H7 (cell line): ENCODE data around the gene FAM76A. TPM values are rescaled to one million over a fixed set of nuclear protein-coding genes. Genes with fewer than 3 reads are reported as not detected.

ENCODE experiments used
- DNase-seq: peaks from one replicate; pipeline ENCODE4 v3.0.0; 2012
- H3K27me3 ChIP-seq: 2 replicates; pipeline ENCODE4 v1.6.0; 2011; ENCODE audit warnings: mild to moderate bottlenecking, low read length; ENCODE audit not compliant: control insufficient read depth, insufficient read depth
- H3K36me3 ChIP-seq: replicated peaks from 2 replicates; pipeline ENCODE4 v1.5.1; 2011; ENCODE audit warnings: low read length; ENCODE audit not compliant: control insufficient read depth, insufficient read depth
- H3K4me3 ChIP-seq: 2 replicates; pipeline ENCODE4 v1.5.1; 2011; ENCODE audit warnings: low read depth, mild to moderate bottlenecking, control low read depth, low read length, moderate library complexity; ENCODE audit not compliant: insufficient read depth
- total RNA-seq: library from RNA; depleted of rRNA; stranded (reverse); fragments of >200 nt; shearing (Covaris generic); gene quantifications from 2 replicates; pipeline ENCODE4 v1.2.3, GENCODE V29; 2014

FAM76A gene
- total RNA-seq, 1 experiment from 2014 or later = 14.7 TPM

- no peak for DNase-seq
- Histone ChIP-seq H3K36me3 (no peaks in the 10 kb centered on the region), H3K4me3 (no peak overlapping the region), H3K27me3 (no peaks in the 10 kb centered on the region)
Measured at GRCh38 chr1:27710574-27710973, 15.2 kb upstream of the FAM76A start.

GRCh38 chr1:27713139-27713725 is 12.5 kb upstream of the FAM76A start:
- no peaks in the 10 kb centered on the region for H3K36me3 ChIP-seq
- DNase-seq = no peak
- no peak overlapping the region for H3K4me3 ChIP-seq
- H3K27me3 ChIP-seq = no peaks in the 10 kb centered on the region

- no peak for DNase-seq
- Histone ChIP-seq H3K36me3 (no peaks in the 10 kb centered on the region), H3K27me3 (no peaks in the 10 kb centered on the region), H3K4me3 (no peak overlapping the region)
Measured at GRCh38 chr1:27713869-27714513, 11.8 kb upstream of the FAM76A start.

- no peak overlapping the region for H3K4me3 ChIP-seq
- DNase-seq = no peak
- H3K36me3 ChIP-seq = no peaks in the 10 kb centered on the region
- H3K27me3 ChIP-seq = no peaks in the 10 kb centered on the region
Measured at GRCh38 chr1:27716262-27716895, 9.4 kb upstream of the FAM76A start.

GRCh38 chr1:27719286-27720251 is 6.2 kb upstream of the FAM76A start:
- no peak for DNase-seq
- Histone ChIP-seq H3K4me3 (no peak overlapping the region), H3K36me3 (no peaks in the 10 kb centered on the region), H3K27me3 (no peaks in the 10 kb centered on the region)

GRCh38 chr1:27724961-27725373 is 794 bp upstream of the FAM76A start:
- H3K27me3 ChIP-seq = peaks cover 3% of the 10 kb centered on the region
- H3K36me3 ChIP-seq = no peaks in the 10 kb centered on the region
- H3K4me3 ChIP-seq = peak overlapping the region; percentile 23
- DNase-seq = peak; percentile 65

GRCh38 chr1:27726173-27727044 is 648 bp downstream of the FAM76A start:
- Histone ChIP-seq H3K36me3 (no peaks in the 10 kb centered on the region), H3K4me3 (peak overlapping the region; percentile 77), H3K27me3 (peaks cover 3% of the 10 kb centered on the region)
- DNase-seq = peak; percentile 89

GRCh38 chr1:27727126-27727525 is 1.4 kb downstream of the FAM76A start:
- H3K36me3 ChIP-seq = no peaks in the 10 kb centered on the region
- no peak overlapping the region for H3K4me3 ChIP-seq
- DNase-seq = no peak
- peaks cover 3% of the 10 kb centered on the region for H3K27me3 ChIP-seq

GRCh38 chr1:27736252-27736651 is 10.5 kb downstream of the FAM76A start:
- Histone ChIP-seq H3K36me3 (peaks cover 6% of the 10 kb centered on the region), H3K27me3 (no peaks in the 10 kb centered on the region), H3K4me3 (no peak overlapping the region)
- DNase-seq = no peak

- H3K4me3 ChIP-seq = no peak overlapping the region
- peaks cover 6% of the 10 kb centered on the region for H3K36me3 ChIP-seq
- no peak for DNase-seq
- H3K27me3 ChIP-seq = no peaks in the 10 kb centered on the region
Measured at GRCh38 chr1:27741121-27741520, 15.4 kb downstream of the FAM76A start.

- Histone ChIP-seq H3K27me3 (no peaks in the 10 kb centered on the region), H3K36me3 (peaks cover 7% of the 10 kb centered on the region), H3K4me3 (no peak overlapping the region)
- DNase-seq = peak; percentile 24
Measured at GRCh38 chr1:27744556-27744955, 18.8 kb downstream of the FAM76A start.

- Histone ChIP-seq H3K27me3 (no peaks in the 10 kb centered on the region), H3K4me3 (no peak overlapping the region), H3K36me3 (peaks cover 7% of the 10 kb centered on the region)
- no peak for DNase-seq
Measured at GRCh38 chr1:27745466-27745865, 19.7 kb downstream of the FAM76A start.

GRCh38 chr1:27752360-27752759 is 26.6 kb downstream of the FAM76A start:
- peaks cover 3% of the 10 kb centered on the region for H3K36me3 ChIP-seq
- H3K27me3 ChIP-seq = no peaks in the 10 kb centered on the region
- no peak for DNase-seq
- no peak overlapping the region for H3K4me3 ChIP-seq

GRCh38 chr1:27755286-27755685 is 29.5 kb downstream of the FAM76A start:
- Histone ChIP-seq H3K36me3 (peaks cover 2% of the 10 kb centered on the region; the same call in 1 of the 2 replicates), H3K27me3 (no peaks in the 10 kb centered on the region), H3K4me3 (no peak overlapping the region)
- DNase-seq = no peak
